GM21381 (cell line): ENCODE measurements around the gene RHOG.
"Not testable (repeated sequence)": the region's sequence is repeated elsewhere in the genome, so short reads cannot be mapped to it uniquely, and the experiment has no call there.

Source experiments
- ATAC-seq: cut with Tn5 transposase; IDR thresholded peaks from one replicate; pipeline ENCODE4 v1.9.1; 2021; ENCODE audit warnings: mild to moderate bottlenecking, moderate library complexity; ENCODE audit not compliant: unreplicated experiment

Gene RHOG

DNA sequence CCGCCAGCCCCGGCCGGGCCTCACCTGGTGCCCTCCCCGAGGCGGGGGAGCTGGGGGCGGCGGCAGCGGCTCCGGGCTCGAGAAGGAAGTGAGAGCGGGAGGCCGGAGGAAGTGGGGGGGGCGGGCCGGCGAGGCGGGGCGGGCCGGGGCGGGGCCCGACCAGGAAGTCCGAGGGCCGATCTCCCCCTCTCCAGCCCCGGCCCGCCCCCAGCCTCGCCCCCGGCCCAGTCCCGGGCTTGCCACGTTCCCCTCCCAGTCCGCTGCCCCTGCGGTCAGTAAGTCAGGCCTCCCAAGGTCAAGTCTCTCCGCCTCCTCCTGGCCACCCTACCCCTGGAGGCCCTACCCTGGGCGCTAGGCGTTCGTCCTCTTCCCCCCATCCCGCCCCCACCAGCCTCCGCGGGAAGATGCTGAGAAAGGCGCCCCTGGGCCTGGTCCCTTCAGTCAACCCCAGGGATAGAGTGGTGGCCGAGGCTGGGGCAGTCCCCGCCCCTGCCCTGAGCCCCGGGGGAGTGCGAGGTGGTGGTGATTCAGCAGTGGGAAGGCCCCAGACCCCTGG, at the start of gene RHOG:
TSS of gene RHOG (minus strand) at position 90 of the 556 bp plus-strand sequence. CDS start 12,821 bp downstream, outside the sequence.
- ATAC-seq = peak; percentile 39

DNA sequence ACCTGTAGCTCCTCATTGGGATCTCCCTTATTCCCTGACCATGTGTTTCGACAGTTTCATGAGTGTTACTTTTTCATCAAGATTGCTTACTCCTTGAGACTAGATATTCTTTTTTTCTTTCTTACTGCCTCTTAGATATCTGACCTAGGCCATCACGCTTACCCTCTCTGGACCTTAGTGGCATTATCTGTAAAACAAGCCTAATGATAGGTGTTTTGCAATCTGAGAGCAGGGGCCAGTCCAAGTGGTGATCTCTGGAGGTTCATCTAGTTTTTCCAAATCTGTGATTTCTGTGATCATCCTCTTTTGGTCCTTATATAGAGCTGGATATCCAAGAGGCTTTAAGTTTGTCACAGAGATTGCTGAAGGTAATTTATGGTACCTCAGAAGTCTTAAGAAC, 49.3 kb upstream of the RHOG start:
- ATAC-seq = no peak

DNA sequence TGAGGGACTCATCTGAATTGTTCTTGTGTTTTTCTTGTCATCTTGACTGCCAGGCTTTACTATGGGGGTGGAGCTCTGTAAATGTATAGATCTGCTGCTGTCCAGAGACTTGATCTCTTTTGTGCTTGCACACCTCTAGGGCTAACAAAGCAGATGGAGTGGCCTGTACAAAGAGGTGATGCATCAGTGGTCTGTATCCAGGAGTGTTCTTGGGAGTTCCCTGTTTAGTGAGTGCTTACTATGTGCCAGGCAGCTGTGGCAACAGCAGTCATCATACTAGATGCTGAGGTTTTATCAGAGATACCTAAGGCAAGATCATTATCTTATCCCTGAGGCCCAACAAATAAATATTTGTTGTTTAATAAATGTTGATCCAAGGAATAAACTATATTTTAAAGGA, 48.1 kb upstream of the RHOG start:
- ATAC-seq = no peak

DNA sequence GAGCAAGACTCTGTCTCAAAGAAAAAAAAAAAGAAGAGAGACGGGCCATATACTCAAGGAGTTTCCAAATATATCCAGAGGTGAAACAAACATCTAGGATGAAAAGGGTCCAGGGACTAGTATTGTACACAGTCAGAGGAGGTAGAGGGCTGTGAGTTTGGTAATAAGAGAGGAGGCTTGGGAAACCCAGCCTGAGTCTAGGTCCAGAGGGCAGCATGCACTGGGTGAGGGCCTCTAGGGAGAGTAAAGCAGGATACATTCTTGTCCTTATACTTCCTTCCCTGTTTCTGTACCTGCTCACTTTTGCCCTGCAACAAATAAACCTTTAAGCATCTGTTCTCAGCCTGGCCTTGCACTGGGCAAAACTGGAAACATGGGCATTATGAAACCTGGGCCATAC, 46.2 kb upstream of the RHOG start:
- ATAC-seq = no peak

DNA sequence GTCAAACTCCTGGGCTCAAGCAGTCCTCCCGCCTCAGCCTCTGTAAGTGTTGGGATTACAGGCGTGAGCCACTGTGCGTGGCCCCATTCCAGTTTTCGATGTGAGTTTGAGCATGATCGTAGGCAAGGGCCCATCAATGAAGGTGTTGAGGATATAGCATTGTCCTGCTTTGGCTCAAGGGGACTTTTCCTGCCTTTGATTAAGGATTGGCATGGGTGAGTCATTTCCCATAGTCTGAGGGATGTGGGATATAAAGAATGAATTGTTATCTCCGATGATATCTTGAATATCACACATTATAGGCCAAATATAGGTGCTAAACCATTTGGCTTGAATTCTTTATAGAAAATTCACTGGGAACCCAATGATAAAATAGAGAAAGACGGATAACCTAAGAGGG, 45.1 kb upstream of the RHOG start:
- ATAC-seq = no peak

DNA sequence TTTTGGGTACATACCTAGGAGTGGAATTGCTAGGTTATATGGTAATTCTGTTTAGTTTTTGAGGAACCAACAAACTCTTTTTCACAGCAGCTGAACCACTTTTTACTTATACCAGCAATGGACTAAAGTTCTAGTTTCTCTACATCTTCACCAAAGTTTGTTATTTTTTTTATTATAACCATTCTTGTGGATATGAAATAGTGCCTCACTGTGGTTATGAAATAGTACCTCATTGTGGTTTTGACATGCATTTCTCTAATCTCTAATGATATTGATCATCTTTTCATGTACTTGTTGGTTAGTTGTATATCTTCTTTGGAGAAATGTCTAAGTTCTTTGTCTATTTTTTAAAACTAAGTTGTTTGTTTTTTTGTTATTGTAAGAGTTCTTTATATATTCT, 41.9 kb upstream of the RHOG start:
- ATAC-seq = no peak

DNA sequence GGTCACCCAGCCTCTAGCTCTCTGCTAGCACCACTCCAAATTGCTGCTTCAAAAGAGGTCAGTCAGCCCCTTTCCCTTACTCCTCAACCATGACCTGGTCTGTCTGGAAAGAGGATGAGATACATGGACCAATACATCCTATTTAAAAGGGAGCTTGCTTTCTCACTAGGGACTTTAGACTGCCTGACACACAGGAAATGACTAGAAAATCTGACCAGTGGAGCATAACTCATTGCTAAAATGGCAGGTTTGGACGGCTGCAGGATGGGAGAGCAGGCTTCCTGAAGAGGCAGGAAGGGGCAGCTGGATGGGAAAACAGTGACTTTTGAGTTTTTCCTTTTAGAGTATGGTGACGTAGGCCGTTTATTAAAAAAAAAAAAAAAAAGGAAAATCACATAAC, 40.0 kb upstream of the RHOG start:
- ATAC-seq = no peak

DNA sequence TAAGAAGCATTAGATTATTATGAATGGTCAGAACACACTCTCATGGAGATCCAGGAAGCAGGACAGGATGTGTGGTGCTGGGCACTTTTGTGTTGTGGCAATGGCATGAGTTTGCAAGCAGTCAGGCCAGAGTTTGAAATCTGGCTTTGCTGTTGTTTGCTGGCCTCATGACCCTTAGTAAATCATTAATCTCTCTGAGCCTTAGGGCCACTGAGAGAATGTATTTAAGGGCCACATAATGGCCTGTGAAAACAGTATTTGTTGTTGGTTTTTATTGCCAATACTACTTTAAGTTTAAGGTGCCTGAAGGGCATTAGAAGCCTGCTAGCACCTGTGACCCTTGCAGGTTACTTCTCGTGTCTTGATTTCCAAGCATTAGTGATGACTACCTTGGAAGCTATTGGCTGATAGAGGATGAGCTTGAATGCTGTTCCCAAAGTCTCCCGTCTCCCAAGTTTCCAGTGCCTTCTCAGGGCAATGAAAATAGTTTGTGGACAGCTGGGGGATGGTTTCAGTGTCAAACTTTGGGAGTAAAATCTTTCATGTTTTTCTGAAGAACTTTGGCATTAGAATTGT, 39.3 kb upstream of the RHOG start:
- peak; percentile 41 for ATAC-seq

DNA sequence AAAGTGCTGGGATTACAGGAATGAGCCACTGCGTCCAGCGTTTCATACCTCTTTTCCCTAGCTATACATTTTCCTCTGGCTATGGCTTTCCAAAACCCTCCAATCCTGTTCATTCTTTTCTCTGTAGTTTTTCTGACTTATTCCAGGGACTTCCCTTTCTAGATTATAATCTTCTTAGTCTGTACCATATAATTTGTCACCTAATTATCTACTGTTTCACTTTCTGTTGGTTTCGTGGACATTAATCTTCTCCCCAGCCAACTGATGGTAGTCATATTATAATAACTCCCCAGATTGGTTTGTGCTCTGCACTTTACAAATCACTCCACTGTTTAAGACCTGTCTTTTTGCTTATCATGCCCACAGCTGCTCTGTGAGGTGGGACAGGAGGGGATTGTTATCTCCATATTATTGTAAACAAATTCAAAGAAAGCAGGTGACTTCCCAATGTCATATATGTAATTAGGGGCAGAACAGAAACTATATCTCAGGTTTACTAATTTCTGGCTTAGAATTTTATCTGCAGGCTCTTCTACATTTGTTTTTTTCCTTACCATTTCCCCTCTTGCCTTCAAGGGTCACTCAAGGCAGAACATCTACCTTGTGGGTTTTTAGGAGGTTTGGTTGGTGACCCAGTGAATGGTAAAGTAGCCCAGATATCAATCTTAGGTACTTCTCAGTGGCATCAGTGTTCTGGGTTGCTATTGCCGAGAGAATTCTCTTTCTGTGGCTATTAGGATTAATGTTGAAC, 38.6 kb upstream of the RHOG start:
- ATAC-seq = peak; percentile 39

DNA sequence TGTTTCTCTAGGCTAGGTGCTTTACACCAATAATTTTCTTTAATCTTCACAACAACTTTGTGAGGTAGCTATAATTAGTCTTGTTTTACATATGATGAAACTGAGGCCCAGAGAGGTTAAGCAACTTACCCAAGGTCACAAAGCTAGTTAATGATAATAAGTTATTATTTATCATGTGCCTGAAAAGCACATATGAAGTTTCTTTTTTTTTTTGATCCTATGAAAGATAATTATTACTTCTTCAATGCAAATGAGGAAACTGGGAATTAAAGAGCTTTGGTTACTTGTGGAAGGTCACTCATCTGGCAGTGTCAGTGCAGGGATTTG, 37.5 kb upstream of the RHOG start:
- no peak for ATAC-seq

DNA sequence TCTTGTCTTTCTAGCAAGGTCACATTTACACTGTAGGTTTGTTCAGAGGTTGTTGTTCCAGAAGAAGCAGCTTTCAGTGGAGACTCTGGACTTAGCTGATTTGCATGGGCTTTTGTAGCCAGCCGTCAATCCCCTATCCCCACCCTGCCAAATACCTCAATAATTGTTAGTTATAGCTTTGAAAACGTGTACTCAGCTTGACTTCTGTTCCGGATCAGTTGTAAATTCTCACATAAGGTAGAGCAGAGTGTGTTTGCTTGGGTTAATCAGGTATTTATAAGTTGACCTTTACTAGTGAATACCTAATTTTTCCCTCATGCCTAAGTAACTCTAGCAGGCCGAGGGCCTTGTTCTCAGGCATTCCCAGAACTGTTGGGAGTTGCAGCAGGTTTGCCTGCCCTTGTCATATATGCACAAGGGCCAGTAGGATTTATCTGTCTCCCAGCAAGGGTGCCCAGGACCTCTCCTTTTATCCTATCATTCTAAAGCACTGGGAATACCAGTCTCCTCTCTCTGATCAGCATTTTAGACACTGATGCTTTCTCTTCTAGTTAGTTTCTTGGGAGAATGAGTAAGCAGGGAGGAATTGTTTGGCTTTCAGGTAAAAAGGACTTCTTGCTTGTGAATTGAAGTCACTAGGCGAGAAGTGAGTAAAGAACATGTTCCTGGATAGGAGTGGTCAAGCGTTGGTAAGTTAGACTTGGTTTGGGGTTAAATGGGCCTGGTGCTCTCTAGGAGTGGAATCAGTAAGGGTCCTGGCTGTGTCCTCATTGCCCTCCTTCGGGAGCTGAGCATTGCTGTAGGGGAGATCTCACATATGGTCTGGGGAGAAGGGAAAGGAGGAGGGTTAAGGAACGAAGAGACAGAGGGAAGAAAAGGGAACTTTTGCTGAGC, 36.9 kb upstream of the RHOG start:
- no peak for ATAC-seq

DNA sequence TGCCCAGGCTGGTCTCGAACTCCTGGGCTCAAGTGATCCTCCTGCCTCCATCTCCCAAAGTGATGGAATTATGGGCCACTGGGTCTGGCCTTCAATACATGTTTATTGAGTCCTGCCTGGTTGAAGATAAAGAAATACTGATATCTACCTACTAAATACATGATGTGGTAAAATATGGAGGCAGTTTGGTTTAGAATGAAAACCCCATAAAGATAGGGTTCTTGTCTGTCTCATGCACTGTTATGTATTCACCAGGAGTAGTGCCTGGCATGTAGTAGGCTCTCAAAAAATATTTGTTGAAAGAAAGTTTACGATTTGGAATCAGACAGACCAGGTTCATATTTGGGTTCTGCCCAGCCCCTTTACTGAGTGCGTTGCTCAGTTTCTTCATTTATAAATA, 35.9 kb upstream of the RHOG start:
- ATAC-seq = no peak

DNA sequence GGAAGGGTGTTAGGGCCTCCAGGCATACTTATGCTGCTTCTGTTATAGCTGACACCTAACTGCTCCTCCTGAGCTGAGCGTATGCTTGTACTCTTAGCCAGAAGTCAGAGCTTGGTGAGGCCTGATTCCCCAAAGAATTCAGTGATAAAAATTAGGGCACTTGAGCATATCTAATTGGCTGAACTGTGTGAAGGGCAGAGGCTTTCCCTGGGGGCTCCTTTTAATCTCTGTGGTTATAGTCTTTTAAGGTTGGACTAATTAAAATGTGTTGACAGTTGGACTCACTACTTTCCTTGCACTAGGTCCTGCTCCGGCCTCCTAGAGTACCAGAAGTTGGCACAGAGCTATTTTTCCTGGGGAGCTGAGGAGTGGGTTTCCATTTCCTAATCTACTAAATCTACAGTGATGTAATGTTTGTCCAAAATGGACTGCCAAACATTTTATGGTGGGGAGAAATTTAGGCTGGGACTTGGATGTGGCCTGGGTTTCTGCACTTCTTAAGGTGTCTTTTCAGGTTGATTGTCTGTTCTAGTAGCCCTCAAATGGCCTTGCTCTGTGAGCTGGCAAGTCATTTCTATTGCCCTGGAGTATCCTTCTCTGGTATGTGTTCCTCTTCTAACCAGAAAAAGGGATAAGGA, 33.1 kb upstream of the RHOG start:
- ATAC-seq = no peak

DNA sequence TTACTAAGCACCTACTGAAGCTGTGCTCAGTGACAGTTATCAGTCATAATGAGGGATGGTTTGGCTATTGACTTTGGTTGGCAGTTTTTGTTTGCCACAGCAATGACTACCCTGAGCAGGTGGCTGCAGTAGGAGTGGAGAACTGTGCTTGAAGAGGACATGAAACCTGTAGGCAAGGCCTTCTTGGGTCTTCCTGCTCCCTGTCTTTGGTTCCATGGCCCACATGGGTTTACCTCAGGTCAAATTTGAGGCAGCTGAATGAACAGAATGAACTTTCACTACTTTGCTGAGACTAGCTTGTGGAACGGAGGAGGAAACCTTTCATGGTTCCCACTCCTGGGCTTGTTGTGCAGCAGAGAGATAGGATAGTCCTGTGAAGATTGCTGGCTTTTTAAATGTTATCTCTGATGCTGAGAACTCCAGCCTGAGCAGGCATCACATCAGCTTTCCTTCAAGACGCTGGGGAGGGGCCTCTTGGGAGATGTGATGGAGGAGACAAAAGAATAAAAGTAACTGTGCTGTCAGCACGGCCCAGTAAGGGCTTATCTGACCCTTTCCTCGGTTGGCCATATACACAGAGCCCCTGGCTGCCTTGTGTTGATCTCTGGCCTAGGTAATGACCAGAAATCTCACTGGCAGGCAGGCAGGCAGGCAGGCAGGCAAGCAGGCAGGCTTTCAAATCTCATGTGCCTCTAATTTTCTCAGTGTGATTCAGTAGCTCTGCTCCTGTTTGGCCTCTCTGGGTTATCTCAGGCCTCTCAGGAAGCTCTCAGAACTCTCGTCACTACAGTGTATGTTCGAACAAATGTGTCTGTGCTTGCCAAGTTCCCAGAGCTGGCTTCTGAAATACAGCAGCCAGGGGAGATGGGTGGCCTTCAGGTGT, 26.7 kb upstream of the RHOG start:
- peak; percentile 52 for ATAC-seq

DNA sequence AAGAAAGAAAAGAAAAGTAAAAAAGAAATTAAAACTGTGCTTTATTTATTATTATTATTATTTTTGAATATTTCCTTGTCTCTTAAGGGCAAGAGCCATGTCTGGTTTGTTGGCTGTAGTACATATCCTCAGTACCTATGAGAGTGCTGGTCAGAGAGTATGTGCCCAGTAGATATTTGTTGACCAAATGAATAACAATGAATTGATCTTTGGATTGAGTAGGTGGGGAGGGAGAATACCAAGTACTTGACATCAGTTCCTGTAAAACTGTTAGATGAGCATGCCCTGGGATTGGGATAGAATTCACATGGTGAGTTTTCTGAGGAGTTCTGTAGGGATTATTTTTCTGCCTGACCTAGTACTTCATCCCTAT, 26.1 kb upstream of the RHOG start:
- ATAC-seq = no peak

DNA sequence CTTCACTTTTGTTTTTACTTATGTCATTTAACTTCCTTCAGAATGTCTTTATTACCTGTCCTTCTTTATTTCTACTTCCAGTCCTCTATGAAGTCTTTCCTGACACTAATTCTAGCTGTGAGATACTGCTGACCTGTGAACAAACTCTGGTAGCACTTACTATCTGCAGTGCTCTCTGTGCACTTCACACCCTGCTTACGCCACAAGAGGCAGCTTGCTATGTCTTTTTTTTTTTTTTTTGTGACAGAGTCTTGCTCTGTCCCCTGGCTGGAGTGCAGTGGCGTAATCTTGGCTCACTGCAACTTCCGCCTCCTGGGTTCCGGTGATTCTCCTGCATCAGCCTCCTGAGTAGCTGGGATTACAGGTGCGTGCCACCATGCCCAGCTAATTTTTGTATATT, 25.4 kb upstream of the RHOG start:
- ATAC-seq = no peak

DNA sequence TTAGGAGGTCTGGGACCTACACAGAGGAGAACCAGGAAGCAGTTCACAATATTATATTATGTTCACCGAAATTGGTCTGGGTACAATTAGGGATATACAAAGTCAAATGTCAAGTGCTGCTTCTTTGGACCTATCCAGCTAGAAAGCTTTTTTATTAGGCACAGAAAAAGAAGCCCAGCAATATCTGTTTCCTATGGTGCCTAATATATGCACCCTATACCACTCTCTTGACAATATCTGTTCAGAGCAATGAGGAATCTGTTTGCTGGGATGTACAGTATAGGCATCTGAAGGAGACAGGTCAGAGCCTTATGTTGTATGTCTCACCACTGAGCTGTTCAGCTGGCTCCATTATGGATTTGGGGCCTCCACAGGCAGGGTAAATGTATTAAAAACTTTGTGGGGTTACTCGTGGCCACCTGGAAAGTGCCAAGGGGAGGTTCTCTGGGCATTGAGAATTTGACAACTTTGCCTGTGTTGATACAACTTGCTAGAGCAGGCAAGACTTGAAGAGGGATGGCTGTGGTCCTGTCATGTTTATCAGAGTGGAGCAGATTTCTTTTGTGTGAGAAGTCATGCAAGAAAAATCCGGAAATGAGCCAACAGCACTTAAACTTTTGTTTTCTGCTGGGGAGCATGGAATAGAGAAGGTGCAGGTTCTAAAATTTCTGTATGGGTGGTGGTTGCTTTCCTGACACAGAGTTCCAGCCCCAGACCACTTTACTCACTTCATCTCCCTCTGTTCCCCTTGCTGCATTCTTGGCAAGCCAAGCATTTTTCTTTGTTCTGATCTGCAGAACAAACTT, 24.8 kb upstream of the RHOG start:
- no peak for ATAC-seq

DNA sequence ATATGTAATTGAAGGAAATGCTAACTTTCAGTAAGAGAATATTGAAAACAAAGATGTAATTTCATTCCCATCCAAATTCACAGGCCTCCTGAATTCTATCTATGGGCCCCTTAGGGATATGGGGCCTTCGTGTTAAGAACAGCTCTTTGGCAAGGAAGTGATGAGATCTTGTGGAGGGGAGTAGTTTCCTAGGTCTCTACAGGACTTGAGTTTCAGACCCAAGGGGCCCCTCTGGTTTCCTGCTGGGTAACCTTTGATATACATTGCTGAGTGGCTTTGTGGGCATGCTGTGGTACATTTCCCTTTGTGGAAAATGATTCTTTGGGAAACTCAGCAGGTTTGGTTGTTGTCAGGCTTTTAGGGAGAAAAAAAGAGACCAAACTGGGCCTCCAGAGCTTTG, 20.9 kb upstream of the RHOG start:
- no peak for ATAC-seq

DNA sequence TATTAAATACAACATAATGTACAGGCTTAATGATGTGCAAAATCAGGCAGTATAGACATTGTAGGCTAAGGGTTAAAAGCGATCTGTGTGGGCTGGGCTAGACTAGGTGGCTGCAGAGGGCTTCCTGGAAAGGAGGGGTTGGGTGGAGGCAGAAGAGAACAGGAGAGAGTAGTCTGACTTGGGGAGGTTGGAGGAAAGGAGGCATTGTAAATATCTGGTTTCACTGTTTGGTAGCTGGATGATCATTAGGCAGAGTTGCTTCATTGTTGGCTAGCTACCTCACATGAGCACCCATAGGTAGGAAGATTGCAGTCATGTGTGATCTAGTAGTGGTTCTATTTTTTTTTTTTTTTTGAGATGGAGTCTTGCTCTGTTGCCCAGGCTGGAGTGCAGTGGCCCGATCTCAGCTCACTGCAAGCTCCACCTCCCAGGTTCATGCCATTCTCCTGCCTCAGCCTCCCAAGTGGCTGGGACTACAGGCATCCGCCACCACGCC, 20.2 kb upstream of the RHOG start:
- not testable (repeated sequence) for ATAC-seq
